ENCODE data around the gene LRBA.

LRBA gene

DNA sequence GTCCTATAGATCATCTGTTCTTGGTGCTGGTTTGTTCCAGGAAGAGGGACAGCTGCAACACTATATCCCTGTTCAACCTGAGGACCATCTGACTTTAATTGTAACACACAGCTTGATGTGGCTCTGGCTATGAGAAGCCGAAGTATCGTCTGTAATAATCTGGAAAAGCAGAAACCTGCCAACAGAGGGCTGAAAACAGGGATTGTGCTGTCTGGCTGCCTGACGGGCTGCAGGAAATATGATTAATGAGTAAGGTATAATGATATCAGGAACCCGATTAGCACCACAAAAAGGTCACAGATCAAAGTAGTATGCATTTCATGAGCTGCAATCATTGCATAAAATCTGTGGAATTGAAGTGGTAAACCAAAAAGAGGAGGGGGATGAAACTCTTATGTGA is 603.6 kb downstream of the LRBA start:
- TF ChIP-seq, protein P1, sequence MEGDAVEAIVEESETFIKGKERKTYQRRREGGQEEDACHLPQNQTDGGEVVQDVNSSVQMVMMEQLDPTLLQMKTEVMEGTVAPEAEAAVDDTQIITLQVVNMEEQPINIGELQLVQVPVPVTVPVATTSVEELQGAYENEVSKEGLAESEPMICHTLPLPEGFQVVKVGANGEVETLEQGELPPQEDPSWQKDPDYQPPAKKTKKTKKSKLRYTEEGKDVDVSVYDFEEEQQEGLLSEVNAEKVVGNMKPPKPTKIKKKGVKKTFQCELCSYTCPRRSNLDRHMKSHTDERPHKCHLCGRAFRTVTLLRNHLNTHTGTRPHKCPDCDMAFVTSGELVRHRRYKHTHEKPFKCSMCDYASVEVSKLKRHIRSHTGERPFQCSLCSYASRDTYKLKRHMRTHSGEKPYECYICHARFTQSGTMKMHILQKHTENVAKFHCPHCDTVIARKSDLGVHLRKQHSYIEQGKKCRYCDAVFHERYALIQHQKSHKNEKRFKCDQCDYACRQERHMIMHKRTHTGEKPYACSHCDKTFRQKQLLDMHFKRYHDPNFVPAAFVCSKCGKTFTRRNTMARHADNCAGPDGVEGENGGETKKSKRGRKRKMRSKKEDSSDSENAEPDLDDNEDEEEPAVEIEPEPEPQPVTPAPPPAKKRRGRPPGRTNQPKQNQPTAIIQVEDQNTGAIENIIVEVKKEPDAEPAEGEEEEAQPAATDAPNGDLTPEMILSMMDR (conservative IDR thresholded peaks at IDR 0.05; ENCODE audit: low read length) = no peak
- no peak overlapping the region for H3K4me3 ChIP-seq (ENCODE audit: low read length)
- DNase-seq (ENCODE audit: low read depth) = no peak

DNA sequence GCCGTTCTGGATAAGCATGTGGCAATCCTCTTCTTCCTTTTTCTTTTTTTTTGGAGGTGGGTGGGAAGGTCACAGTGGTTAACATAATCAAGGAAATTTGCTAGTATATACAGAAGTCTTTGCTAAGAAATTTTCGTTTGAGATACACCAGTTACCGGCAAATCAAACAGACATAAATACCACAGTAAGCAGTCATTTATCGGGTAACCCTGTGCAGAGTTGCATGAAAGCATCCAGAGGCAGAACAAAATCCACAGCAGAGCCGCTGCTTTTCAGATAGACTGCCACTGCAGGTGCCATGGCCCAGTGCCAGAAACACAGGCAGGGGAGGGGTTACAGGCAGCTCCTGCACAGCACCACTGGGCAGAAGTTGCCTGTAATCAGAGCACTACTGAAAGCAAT is 612.2 kb downstream of the LRBA start:
- TF ChIP-seq, protein P1 (conservative IDR thresholded peaks at IDR 0.05; ENCODE audit: low read length) = no peak
- no peak for DNase-seq (ENCODE audit: low read depth)
- no peak overlapping the region for H3K4me3 ChIP-seq (ENCODE audit: low read length)

DNA sequence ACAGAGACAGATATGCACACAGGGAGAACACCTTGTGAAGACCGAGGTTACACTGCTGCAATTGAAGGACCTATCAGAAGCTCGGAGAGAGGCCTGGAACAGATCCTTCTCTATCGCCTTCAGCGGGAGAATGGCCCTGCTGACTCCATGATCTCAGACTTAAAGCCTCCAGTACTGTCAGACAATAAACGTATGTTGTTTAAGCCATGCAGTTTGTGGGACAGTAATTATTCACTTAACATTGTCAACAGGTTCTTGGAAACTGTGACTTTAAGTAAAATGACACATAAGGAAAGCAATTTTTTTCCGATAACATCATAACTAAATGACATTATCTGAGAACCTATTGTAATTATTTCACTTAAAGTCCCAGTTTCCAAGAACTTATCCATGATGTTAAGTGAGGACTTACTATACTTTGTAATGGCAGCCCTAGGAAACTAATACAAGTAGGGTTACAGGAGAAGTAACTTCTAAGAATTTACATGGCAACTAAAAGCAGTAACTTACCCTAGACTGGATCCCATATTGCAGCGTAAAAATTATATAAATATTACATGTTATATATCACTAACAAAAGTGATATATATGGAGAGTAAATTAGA is 613.9 kb downstream of the LRBA start:
- TF ChIP-seq, protein P1 (conservative IDR thresholded peaks at IDR 0.05; ENCODE audit: low read length) = no peak
- H3K4me3 ChIP-seq (ENCODE audit: low read length) = no peak overlapping the region
- no peak for DNase-seq (ENCODE audit: low read depth)

DNA sequence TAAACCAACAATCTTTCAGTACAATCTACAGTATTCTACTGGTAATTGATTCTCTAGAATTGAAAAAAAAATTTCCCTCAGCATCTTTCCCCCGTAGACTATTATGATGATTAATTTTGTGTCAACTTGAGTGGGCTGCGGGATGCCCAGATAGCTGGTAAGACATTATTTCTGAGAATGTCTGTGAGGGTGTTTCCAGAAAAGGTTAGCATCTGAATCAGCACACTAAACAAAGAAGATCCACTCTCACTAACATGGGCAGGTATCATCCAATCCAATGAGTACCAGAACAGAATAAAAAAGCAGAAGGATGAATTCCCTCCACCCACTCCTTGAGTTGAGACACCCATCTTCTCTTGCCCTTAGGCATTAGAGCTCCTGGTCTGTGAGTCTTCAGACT is 619.2 kb downstream of the LRBA start:
- DNase-seq (ENCODE audit: low read depth) = no peak
- H3K4me3 ChIP-seq (ENCODE audit: low read length) = no peak overlapping the region
- TF ChIP-seq, protein P1 (conservative IDR thresholded peaks at IDR 0.05; ENCODE audit: low read length) = no peak

DNA sequence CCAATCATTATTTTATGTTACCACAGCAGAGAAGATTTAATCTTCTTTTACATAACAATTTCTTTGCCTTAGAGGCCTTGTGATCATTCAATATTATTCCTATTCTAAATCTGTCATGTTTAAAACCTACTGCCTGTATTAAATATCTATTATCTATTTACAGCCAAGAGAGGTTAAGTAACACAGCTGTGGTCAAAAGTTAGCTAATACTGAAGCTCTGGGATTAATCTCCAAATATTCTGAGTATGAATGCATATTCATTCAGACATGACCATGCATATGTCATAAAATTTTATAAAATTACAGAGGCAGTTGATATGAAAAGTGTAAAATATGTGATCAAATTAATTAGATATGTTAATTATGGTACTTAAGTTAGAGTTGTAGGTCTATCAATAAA is 621.0 kb downstream of the LRBA start:
- H3K4me3 ChIP-seq (ENCODE audit: low read length) = no peak overlapping the region
- no peak for DNase-seq (ENCODE audit: low read depth)
- TF ChIP-seq, protein P1 (conservative IDR thresholded peaks at IDR 0.05; ENCODE audit: low read length) = no peak

DNA sequence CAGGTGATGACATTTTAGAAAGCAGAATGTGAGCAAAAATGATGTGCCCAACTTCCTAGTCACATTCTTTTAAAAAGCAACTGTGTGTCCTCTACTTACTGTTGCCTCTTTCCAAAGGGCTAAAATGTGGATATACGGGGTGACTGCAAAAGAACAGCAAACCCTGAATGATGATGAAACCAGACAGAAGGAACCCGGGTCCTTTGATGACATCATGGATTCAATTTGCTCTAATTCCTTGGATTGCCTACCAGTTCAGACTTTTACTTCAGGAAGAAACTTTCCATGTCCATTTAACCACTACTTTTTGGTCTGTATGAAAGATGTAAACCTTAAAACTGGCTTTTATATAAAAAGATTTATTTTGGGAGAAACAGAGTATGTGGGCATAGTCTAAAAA is 624.0 kb downstream of the LRBA start:
- DNase-seq (ENCODE audit: low read depth) = no peak
- H3K4me3 ChIP-seq (ENCODE audit: low read length) = no peak overlapping the region
- TF ChIP-seq, protein P1 (conservative IDR thresholded peaks at IDR 0.05; ENCODE audit: low read length) = no peak

DNA sequence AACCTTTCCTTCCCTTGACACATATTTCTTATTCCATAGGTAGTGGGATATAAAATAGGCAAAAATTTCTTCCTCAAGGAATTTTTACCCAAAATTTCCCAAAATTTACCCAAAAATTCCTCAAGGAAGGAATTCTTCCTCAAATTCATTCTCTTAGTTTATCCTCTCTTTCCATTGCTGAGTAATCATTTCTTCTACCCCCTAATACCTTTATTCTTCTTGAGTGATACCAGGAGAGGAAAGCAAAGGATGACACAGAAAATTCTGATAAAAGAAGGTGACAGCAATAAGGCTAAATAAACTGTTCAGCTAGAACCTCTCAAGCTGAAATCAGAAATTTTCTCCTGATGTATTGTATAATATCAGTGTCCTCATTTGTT is 624.6 kb downstream of the LRBA start:
- no peak for DNase-seq (ENCODE audit: low read depth)
- TF ChIP-seq, protein P1 (conservative IDR thresholded peaks at IDR 0.05; ENCODE audit: low read length) = no peak
- no peak overlapping the region for H3K4me3 ChIP-seq (ENCODE audit: low read length)
